HG03280 (cell line): ENCODE measurements around the gene IP6K1.
A peak's percentile ranks its signal among the peaks of the same experiment; 100 is the strongest.
"Not testable (repeated sequence)": the region's sequence is repeated elsewhere in the genome, so short reads cannot be mapped to it uniquely, and the experiment has no call there.

ENCODE experiments used
- ATAC-seq: cut with Tn5 transposase; IDR thresholded peaks from one replicate; pipeline ENCODE4 v1.9.1; 2021; ENCODE audit warnings: mild to moderate bottlenecking, moderate library complexity; ENCODE audit not compliant: unreplicated experiment

IP6K1 gene

DNA sequence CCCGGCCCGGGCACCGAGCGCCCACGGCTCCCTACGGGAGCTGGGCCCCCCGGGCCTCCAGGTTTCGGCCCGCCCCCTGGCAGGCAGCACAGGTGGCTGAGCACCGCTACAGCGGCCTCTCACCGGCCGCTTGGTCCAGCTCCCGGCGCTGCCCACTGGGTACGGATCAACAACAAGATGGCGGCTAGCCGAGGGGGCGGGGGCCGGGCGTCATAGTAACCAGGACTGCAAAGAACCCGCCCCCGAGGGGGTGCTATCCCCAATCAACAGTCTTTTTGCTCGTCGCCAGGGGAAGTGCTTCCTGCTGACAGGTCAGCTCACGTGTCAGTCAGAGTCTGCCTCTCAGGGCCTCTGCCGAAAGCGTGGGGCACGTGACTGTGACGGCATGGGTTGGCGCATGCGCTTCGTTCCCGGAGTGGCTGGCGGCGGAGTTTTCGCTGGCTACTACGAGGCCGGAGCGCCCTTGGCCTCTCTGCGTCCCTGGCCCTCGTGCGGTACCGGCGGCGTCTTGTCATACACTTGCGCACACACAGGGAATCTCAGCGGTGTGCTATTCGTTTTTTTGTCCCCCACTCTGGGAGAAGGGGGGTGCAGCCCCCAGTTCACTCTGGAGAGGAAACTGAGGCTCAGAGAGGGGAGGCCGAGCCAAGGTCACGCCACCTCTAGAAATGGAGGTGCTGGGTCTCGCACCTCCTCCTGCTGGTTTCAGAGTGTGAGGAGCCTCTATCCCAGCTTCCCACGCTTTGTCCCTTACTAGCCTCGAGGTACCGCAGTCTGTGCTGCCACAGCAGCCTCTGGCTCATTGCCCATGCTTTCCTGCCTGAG is at the start of gene IP6K1:
IP6K1 (minus strand) TSS at position 186 of the 825 bp plus-strand sequence. CDS start 38,502 bp downstream, outside the sequence.
- peak; percentile 98 for ATAC-seq

GRCh38 chr3:49831341-49831740 is 45.0 kb upstream of the IP6K1 start:
- no peak for ATAC-seq

GRCh38 chr3:49826016-49826415 is 39.7 kb upstream of the IP6K1 start:
- no peak for ATAC-seq

- ATAC-seq: not testable (repeated sequence)
These were observed 36.8 kb upstream of the IP6K1 start for GRCh38 chr3:49823131-49823530.

GRCh38 chr3:49813497-49814174 is 27.3 kb upstream of the IP6K1 start, which contains the start of gene UBA7:
Gene UBA7, minus strand, starts transcription at chr3:49813953. Its CDS starts 166 bp downstream, at chr3:49813787.
- ATAC-seq: peak; percentile 58

- ATAC-seq: no peak
These were observed 26.7 kb upstream of the IP6K1 start for GRCh38 chr3:49812916-49813496.

DNA sequence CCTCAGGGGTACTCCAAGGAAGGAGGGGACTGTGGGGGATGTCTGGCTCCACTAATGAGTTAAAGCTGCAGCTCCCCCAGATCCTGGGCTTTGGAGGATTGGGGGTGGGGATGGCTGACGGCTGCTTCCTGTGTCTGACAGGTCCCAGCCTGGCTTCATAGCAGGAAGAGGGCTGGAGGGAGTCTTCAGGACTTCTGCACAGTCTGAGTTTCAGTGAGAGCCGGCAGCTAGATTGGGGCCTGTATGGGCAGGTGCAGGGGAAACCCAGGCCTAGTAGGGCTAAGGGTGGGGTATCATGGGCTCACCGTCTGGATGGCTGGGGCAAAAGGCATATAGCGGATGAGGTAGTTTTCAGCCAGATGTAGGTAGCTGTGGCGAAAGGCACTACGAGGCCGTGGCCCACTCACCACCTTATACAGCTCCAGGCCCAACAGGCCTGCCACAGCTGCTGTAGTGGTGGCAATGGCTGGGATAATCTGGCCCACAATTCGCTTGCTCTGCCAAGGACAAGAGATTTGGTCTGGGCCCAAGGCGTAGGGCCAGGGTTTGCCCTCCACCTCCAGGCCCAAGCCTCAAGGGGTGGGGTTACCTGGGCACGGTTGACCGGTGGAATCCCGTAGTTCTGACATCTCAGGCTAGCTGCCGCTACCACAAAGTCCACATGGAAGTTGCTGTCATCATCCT is 21.2 kb upstream of the IP6K1 start:
- no peak for ATAC-seq

DNA sequence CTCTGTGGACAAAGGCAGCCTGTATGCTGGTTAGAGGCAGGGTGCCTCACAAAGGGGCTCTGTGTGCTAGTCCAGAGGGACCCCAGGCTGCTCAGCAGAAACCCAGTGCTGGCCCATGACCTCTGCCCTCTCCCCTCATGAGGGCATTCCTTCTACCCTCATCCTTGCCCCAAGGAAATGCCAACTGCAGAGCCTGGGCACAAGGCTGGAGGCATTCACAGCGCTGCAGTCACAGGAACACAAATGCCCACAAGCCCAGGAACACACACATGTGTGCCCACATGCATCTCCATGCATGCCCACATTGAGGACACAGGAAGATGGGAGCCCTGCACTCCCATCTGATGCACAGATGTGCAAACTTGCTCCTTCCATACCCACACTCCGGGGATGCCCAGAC is 20.5 kb upstream of the IP6K1 start:
- ATAC-seq: no peak

DNA sequence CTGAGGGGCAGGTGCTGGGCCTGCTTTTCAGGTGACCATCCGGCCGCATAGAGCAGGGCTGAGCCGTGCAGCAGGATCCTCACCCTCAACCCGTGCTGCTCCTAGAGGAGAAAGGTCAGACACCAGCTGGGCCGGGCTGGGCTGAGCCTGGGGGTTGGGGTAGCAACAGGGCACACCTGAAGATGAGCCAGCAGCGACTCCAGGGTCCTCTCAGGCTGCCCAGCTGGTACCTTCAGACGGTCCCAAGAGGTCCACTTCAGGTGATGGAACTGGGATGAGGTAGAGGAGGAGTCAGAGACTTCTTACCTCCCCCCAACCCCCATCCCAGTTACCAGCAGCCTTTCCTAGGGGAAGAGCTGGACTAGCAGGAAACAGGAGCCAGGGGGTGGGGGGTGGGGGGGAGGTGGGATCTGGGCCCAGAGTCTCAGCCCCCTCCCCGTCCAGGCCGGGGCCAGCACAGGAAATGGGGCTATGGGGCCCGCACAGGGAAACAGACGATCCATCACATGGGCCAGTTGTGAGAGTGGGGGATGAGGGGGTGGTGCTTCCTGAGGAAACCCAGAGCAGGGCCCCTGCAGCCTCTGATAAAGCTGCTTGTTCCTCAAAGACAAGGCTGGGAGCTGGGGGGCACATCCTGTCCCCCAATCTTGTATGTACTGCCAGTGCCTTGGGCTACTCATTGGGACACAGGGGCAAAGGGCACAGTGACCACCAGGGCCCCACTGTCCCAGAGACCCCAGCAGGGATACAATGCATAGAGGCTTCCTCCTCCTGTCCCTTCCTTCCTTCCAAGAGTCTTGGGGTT is 19.8 kb upstream of the IP6K1 start:
- no peak for ATAC-seq

DNA sequence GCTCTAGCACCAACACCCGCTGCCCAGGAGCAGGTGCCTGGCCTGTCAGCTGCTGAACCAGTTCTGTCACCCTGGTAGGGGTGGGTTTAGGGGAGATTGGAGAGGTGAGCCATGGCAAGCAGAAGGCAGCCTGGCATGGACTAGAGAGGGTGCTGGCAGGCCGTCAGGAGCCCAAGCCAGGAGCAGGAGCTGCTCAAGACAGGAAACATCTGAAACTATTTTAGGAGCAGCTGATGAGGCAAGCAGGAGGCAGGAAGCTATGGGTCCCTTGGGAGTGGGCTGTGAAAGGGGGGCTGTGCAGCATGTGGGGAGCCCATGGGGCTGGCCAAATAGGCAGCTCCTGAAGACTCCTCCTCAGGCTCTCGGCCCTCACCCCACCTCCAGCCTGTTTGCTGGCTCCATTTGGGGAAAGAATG is 19.0 kb upstream of the IP6K1 start:
- no peak for ATAC-seq

DNA sequence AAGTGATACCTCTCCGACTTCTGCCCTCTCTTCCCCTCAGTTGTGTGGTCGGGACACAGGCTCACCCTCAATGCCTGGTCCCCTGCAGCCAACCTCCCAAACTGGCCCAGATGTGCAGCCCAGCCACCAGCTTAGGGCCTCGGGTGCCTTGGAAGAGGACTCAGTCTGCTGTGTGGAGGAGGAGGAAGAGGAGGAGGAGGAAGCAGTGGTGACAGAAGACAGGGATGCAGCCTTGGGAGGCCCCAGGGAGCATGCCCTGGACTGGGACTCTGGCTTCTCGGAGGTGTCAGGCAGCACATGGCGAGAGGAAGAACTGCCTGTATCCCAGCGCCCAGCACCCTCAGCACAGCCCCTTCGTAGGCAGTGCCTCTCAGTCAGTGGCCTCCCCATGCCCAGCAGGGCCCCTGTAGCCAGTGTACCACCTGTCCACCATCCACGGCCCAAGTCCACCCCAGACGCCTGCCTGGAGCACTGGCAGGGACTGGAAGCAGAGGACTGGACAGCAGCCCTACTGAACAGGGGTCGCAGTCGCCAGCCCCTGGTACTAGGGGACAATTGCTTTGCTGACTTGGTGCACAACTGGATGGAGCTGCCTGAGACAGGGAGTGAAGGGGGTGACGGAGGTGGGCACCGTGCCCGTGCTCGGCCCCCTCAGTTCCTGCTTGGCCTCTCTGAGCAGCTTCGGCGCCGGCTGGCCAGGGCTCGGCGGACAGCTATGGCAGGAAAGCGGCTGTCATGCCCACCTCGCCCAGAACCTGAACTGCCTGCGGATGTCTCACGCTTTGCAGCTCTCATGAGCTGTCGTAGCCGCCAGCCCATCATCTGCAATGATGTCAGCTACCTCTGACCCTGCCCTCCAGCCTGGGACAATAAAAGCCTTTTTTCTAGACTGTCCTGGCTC is 18.0 kb upstream of the IP6K1 start:
- no peak for ATAC-seq

DNA sequence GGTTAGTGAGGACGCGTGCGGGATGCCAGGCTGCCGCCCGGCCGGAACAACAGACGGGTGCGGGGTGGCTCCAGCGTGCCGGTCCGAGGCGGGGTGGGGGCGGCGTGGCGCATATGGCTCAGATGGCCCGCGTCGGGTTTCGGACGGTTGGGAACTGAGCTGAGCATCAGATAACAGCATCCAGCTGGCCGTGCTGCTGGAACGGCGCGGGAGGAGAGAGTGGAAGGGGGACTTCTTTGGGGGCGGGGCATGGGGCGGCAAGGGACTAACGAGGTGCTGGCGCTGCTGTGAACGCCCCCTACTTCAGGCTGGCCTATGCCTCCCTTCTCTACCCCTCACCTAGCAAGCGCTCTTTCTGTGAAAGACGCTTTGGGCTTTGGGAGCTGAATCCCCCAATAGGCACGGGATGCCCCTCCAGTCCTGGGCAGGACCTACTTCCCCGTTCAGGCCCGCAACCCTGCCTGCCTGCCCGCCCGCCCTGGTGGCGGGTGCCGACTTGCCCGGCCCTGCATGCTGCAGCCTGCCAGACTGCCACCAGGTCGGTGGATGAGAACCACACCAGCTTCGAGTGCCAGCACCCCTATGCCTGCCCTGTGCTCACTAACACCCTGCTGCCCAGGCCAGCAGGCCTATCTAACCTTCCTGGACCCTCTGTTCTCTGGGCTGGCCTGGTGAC is 17.3 kb upstream of the IP6K1 start:
- ATAC-seq: peak; percentile 2

DNA sequence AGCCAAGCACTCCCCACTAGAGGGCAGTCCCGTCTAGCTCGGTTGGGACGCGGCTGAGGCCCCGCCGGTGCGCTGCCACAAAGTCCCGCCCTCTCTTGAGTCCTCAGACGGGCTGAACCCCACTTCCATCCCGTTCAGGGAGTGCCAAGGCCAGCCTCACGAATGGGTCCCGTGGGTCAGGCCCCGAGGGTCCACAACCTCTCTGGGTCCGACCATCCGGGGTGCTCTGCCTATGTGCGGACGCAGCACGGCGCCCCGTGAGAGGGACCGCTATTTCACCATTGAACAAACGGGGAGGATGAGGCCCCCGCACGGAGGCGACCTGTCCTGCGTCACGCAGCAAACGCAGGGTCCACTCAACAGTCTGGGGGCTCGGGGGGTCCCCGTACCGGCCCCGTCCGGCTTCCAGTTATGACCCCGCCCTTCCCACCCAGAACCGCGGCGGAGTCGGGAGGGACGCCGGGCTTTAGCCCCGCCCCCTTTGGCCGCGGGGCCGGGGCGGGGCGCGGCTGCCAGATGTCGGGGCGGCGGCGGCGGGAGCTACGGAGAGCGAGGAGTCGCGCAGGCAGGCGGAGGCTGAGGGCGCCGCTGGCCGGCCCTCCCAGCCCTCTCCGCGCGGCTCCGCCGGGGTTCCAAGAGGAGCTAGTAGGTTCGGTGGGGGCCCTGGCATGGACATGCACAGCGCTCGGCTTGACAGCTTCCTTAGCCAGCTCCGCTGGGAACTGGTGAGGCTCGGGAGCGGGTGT is 16.6 kb upstream of the IP6K1 start, which contains the start of gene INKA1:
INKA1 (plus strand) TSS at position 543 of the 746 bp plus-strand sequence; CDS start at position 675, 132 bp downstream.
- ATAC-seq: peak; percentile 75

GRCh38 chr3:49801160-49801559 is 14.8 kb upstream of the IP6K1 start:
- ATAC-seq: no peak

DNA sequence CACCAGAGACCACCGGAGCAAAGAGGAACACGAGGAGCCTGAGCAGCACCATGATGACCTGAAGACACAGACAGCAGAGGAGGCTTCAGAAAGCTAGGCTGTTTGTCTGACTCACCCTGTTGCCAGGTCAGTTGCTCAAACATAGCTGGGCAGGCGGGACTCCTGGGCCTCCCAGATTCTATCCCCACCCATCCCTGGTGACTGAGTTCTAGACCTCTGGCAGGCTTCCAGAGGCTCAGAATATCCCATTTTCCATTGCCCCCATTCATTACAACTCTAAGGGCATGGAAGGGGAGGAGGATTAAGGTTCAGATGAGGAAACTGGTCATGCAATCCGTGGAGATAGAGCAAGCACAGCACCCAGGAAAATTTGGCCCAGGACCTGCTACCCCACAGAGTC is 13.4 kb upstream of the IP6K1 start, which contains the start of gene CDHR4:
CDHR4 (minus strand) TSS at position 113 of the 400 bp plus-strand sequence; CDS start at position 52, 61 bp downstream.
- ATAC-seq: no peak

GRCh38 chr3:49799105-49799504 is 12.8 kb upstream of the IP6K1 start:
- no peak for ATAC-seq
